PFSK-1 (cell line): ENCODE results near the gene RSPO3.

ENCODE experiments used
- POLR2AphosphoS5 ChIP-seq: IDR thresholded peaks from 2 replicates; pipeline ENCODE4 v1.6.1; 2012; ENCODE audit warnings: low read depth, mild to moderate bottlenecking, control low read depth, low read length, moderate library complexity
- REST ChIP-seq, 2 experiments: IDR thresholded peaks; 2 replicates each; pipeline versions ENCODE4 v1.6.1 to v1.8.0; 2011 to 2012; ENCODE audit warnings: low read depth in 2 of 2, low read length in 2 of 2, control low read depth in 1 of 2, inconsistent platforms in 1 of 2, mild to moderate bottlenecking in 1 of 2, moderate library complexity in 1 of 2; ENCODE audit not compliant: insufficient read depth in 1 of 2
- SIN3A ChIP-seq: IDR thresholded peaks from 2 replicates; pipeline ENCODE4 v1.6.1; 2012; ENCODE audit warnings: mild to moderate bottlenecking, low read length, moderate library complexity, borderline replicate concordance; ENCODE audit not compliant: insufficient read depth

GRCh38 chr6:127118298-127119101 lies at the start of gene RSPO3:
- TF ChIP-seq SIN3A: no peak
- no peak for TF ChIP-seq REST (IDR thresholded peaks at IDR 0.05; ENCODE audit: insufficient read depth in 1 of 2, low read depth in 2 of 2, low read length in 2 of 2)
- no peak for TF ChIP-seq POLR2AphosphoS5
